Activated T-cell treated with anti-CD3 and anti-CD28 coated beads, Interleukin-2, amount 50 U/mL, for 1 hour (primary cell): ENCODE results near the gene TNFAIP2.

Experiments
- DNase-seq: peaks from one replicate; pipeline ENCODE4 v3.0.0-alpha.2; 2020

Gene TNFAIP2

GRCh38 chr14:103094406-103095209 is 28.7 kb upstream of the TNFAIP2 start, which contains the start of gene EXOC3L4:
Gene EXOC3L4, plus strand, starts transcription at chr14:103094725. Its CDS starts 5,495 bp downstream, at chr14:103100220.
- no peak for DNase-seq

- no peak for DNase-seq
These were observed 28.0 kb upstream of the TNFAIP2 start for GRCh38 chr14:103095210-103095778.

GRCh38 chr14:103096387-103096786 is 26.9 kb upstream of the TNFAIP2 start:
- no peak for DNase-seq

- DNase-seq: no peak
These were observed 25.8 kb upstream of the TNFAIP2 start for GRCh38 chr14:103097244-103097993.

- no peak for DNase-seq
These were observed 25.0 kb upstream of the TNFAIP2 start for GRCh38 chr14:103097994-103098957.

- DNase-seq: no peak
These were observed 24.1 kb upstream of the TNFAIP2 start for GRCh38 chr14:103099081-103099732.

- DNase-seq: no peak
These were observed 23.5 kb upstream of the TNFAIP2 start for GRCh38 chr14:103099733-103100280.

- DNase-seq: no peak
These were observed 22.8 kb upstream of the TNFAIP2 start for GRCh38 chr14:103100281-103101121.

- no peak for DNase-seq
These were observed 21.9 kb upstream of the TNFAIP2 start for GRCh38 chr14:103101257-103101962.

GRCh38 chr14:103101963-103102688 is 21.1 kb upstream of the TNFAIP2 start:
- DNase-seq: no peak

GRCh38 chr14:103102689-103103260 is 20.5 kb upstream of the TNFAIP2 start:
- DNase-seq: no peak

- DNase-seq: no peak
These were observed 19.5 kb upstream of the TNFAIP2 start for GRCh38 chr14:103103461-103104388.

- no peak for DNase-seq
These were observed 18.9 kb upstream of the TNFAIP2 start for GRCh38 chr14:103104389-103104653.

GRCh38 chr14:103104654-103105452 is 18.4 kb upstream of the TNFAIP2 start:
- DNase-seq: peak; percentile 83

- peak; percentile 32 for DNase-seq
These were observed 17.6 kb upstream of the TNFAIP2 start for GRCh38 chr14:103105580-103106150.

- DNase-seq: no peak
These were observed 15.8 kb upstream of the TNFAIP2 start for GRCh38 chr14:103107455-103107854.
